Colonic mucosa (tissue), 4 donors: ENCODE results near the gene RPRD2. TPM values are rescaled to one million over a fixed set of nuclear protein-coding genes. Genes with fewer than 3 reads are reported as not detected.

Experiments used
- DNase-seq: peaks from one replicate; pipeline ENCODE4 v3.0.0-alpha.2; 2020
- H3K27ac ChIP-seq: fragments of 200-600 bp; one replicate; pipeline ENCODE4 v1.8.0; 2021
- H3K27me3 ChIP-seq: fragments of 200-600 bp; one replicate; pipeline ENCODE4 v1.8.0; 2021
- H3K36me3 ChIP-seq: fragments of 200-600 bp; one replicate; pipeline ENCODE4 v1.8.0; 2021
- H3K4me1 ChIP-seq: fragments of 200-600 bp; one replicate; pipeline ENCODE4 v1.8.0; 2021; ENCODE audit warnings: mild to moderate bottlenecking
- H3K4me3 ChIP-seq: fragments of 200-600 bp; one replicate; pipeline ENCODE4 v1.8.0; 2021
- H3K9ac ChIP-seq, 2 donors: one replicate each; pipeline ENCODE4 v1.7.0; 2013; ENCODE audit warnings: control low read depth in 2 of 2, low read depth in 2 of 2, low read length in 2 of 2
- H3K9me3 ChIP-seq: fragments of 200-600 bp; one replicate; pipeline ENCODE4 v1.8.0; 2021
- intact Hi-C: fragments of 100-400 bp; cut with DNase I; formaldehyde crosslinking; loops from one replicate; pipeline ENCODE4 v1.14.1; 2022
- total RNA-seq, 2 donors: library from RNA; stranded (reverse); fragmentation: NEBNext Ultra II Directional in 1 of 2; extraction: Animal tissue kit (Norgen Biotek cat#: 25700) in 1 of 2; gene quantifications; one replicate each; pipeline ENCODE4 v1.2.1, GENCODE V29; 2021
- TF ChIP-seq, protein P1 (sequence below): fragments of 200-600 bp; IDR thresholded peaks from one replicate; pipeline ENCODE4 v1.8.0; 2022; ENCODE audit warnings: antibody characterized with exemption, mild to moderate bottlenecking
- donor health status: healthy.
- donor health status: DM: no; HTN: no; CAD: no.
- donor health status: DM: no; HTN: no; CAD: no.

Gene RPRD2
- total RNA-seq, 2 donors from 2014 or later, result 27.0 to 28.9 TPM

DNA sequence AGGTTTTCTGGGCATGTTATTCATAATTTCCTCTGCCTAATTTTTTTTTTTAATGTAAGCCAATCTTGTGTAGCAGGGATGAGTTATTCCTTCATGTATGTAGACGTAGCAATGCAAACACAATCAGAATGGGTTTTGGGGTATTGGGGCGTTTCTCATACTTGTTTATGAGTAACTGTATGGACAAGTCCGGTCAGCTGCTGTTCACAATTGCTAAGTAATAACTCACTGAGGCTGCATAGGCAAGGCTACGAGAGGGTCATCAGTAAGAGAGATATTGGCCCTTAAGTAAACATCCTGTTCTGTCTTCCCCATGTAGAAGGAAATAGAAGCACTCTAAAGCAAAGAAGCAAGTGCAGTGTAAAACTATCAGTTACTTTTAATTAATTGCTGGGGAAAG is 113.8 kb downstream of the RPRD2 start:
- Histone ChIP-seq H3K27ac (no peak overlapping the region), H3K9me3 (no peaks in the 10 kb centered on the region), H3K36me3 (peaks cover 1% of the 10 kb centered on the region), H3K27me3 (no peaks in the 10 kb centered on the region), H3K4me3 (no peak overlapping the region), H3K4me1 (peaks cover 7% of the 10 kb centered on the region), H3K9ac (no peak overlapping the region)
- TF ChIP-seq, protein P1, sequence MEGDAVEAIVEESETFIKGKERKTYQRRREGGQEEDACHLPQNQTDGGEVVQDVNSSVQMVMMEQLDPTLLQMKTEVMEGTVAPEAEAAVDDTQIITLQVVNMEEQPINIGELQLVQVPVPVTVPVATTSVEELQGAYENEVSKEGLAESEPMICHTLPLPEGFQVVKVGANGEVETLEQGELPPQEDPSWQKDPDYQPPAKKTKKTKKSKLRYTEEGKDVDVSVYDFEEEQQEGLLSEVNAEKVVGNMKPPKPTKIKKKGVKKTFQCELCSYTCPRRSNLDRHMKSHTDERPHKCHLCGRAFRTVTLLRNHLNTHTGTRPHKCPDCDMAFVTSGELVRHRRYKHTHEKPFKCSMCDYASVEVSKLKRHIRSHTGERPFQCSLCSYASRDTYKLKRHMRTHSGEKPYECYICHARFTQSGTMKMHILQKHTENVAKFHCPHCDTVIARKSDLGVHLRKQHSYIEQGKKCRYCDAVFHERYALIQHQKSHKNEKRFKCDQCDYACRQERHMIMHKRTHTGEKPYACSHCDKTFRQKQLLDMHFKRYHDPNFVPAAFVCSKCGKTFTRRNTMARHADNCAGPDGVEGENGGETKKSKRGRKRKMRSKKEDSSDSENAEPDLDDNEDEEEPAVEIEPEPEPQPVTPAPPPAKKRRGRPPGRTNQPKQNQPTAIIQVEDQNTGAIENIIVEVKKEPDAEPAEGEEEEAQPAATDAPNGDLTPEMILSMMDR, result no peak
- DNase-seq, result no peak
- intact Hi-C loops, result no loop called here

- no peaks in the 10 kb centered on the region for H3K9me3 ChIP-seq
- no peak overlapping the region for H3K9ac ChIP-seq
- H3K27me3 ChIP-seq, result no peaks in the 10 kb centered on the region
- H3K4me1 ChIP-seq, result peaks cover 7% of the 10 kb centered on the region
- no peak for DNase-seq
- H3K36me3 ChIP-seq, result no peaks in the 10 kb centered on the region
- no peak overlapping the region for H3K27ac ChIP-seq
- no peak overlapping the region for H3K4me3 ChIP-seq
- intact Hi-C loops, result no loop called here
- TF ChIP-seq, protein P1, result no peak
Measured at GRCh38 chr1:150479370-150479769, 115.4 kb downstream of the RPRD2 start.

DNA sequence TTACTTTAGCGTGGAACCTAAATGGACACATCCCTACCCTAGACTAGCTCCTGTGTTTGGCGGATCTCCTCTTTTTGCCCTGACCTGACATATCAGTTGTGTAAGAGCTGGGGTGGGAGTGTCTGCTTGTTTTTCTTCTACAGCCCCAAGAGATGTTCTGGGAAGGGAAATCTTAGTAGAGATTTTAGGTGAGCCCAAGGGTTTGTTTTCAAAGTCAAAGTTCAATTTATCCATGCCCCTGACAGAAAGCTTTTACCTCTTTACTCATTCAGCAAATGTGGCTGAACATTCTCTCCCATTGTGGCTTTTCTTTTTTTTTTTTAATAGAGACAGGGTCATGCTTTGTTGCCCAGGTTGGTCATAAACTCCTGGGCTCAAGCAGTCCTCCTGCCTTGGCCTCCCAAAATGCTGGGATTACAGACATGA is 116.0 kb downstream of the RPRD2 start:
- Histone ChIP-seq H3K9ac (no peak overlapping the region), H3K4me3 (no peak overlapping the region), H3K27me3 (no peaks in the 10 kb centered on the region), H3K27ac (no peak overlapping the region), H3K9me3 (no peaks in the 10 kb centered on the region), H3K4me1 (peaks cover 7% of the 10 kb centered on the region), H3K36me3 (no peaks in the 10 kb centered on the region)
- TF ChIP-seq, protein P1, result no peak
- no peak for DNase-seq
- intact Hi-C loops, result no loop called here

DNA sequence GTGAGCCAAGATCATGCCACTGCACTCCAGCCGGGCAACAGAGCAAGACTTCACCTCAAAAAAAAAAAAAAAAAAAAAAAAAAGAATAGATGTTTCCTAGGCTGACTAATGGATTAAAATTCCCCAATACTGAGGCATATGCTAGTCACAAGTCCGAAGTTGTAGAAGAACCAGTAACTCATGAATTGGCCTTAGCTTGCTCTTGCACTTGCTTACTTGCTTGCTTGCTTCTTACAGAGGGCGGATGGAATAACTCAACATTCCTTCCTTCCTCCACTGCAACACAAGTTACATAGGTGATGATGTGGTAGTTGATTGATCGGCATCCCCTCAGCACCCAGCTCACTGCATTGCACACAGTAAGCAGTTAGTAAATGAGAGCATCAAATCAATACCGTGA is 120.5 kb downstream of the RPRD2 start:
- H3K27ac ChIP-seq, result no peak overlapping the region

GRCh38 chr1:150484861-150485260 is 120.9 kb downstream of the RPRD2 start:
- H3K4me3 ChIP-seq, result no peak overlapping the region
- intact Hi-C loops, result no loop called here
- H3K4me1 ChIP-seq, result peaks cover 5% of the 10 kb centered on the region
- H3K27ac ChIP-seq, result no peak overlapping the region
- no peak for DNase-seq
- TF ChIP-seq, protein P1, result no peak
- H3K27me3 ChIP-seq, result no peaks in the 10 kb centered on the region
- no peak overlapping the region for H3K9ac ChIP-seq
- no peaks in the 10 kb centered on the region for H3K36me3 ChIP-seq
- no peaks in the 10 kb centered on the region for H3K9me3 ChIP-seq

More for the DNA sequence above, 120.5 kb downstream of the RPRD2 start:
- no peak overlapping the region for H3K9ac ChIP-seq
- intact Hi-C loops, result no loop called here
- DNase-seq, result no peak
- H3K36me3 ChIP-seq, result no peaks in the 10 kb centered on the region
- no peak overlapping the region for H3K4me3 ChIP-seq
- peaks cover 5% of the 10 kb centered on the region for H3K4me1 ChIP-seq
- TF ChIP-seq, protein P1, result no peak
- no peaks in the 10 kb centered on the region for H3K27me3 ChIP-seq
- H3K9me3 ChIP-seq, result no peaks in the 10 kb centered on the region
